Large intestine (tissue), 3 donors: Measurements from ENCODE around the gene ALOXE3. TPM values are rescaled to one million over a fixed set of nuclear protein-coding genes. Genes with fewer than 3 reads are reported as not detected.

Experiments used
- DNase-seq, 2 donors: peaks; one replicate each; pipeline versions ENCODE4 v3.0.0 to v3.0.0-alpha.2; 2013
- H3K27ac ChIP-seq: one replicate; pipeline ENCODE4 v1.5.1; 2013; ENCODE audit warnings: low read length
- H3K27me3 ChIP-seq: 2 replicates; pipeline ENCODE4 v1.6.1; 2013; ENCODE audit warnings: low read length; ENCODE audit not compliant: control insufficient read depth, insufficient read depth
- H3K36me3 ChIP-seq: 2 replicates; pipeline ENCODE4 v1.6.1; 2013; ENCODE audit warnings: low read length; ENCODE audit not compliant: control insufficient read depth, insufficient read depth
- H3K4me1 ChIP-seq: one replicate; pipeline ENCODE4 v1.6.1; 2013; ENCODE audit warnings: low read length; ENCODE audit not compliant: control insufficient read depth, insufficient read depth
- H3K4me3 ChIP-seq: one replicate; pipeline ENCODE4 v1.5.1; 2013; ENCODE audit warnings: low read length
- H3K9me3 ChIP-seq: one replicate; pipeline ENCODE4 v1.6.1; 2013; ENCODE audit warnings: mild to moderate bottlenecking, low read depth, low read length, moderate library complexity; ENCODE audit not compliant: control insufficient read depth
- WGBS: methylation state at CpG from one replicate; pipeline ENCODE4 v1.1.5; 2013; ENCODE audit warnings: low lambda C conversion rate; ENCODE audit not compliant: insufficient coverage; 5-methylcytosine and 5-hydroxymethylcytosine counted together
- polyA plus RNA-seq: library from polyadenylated mRNA; unstranded; fragments of 120-200 nt; gene quantifications from one replicate; pipeline ENCODE4 v1.2.1, GENCODE V29; 2013

The ALOXE3 gene
- polyA plus RNA-seq, 1 donor, result 0.01 TPM

DNA sequence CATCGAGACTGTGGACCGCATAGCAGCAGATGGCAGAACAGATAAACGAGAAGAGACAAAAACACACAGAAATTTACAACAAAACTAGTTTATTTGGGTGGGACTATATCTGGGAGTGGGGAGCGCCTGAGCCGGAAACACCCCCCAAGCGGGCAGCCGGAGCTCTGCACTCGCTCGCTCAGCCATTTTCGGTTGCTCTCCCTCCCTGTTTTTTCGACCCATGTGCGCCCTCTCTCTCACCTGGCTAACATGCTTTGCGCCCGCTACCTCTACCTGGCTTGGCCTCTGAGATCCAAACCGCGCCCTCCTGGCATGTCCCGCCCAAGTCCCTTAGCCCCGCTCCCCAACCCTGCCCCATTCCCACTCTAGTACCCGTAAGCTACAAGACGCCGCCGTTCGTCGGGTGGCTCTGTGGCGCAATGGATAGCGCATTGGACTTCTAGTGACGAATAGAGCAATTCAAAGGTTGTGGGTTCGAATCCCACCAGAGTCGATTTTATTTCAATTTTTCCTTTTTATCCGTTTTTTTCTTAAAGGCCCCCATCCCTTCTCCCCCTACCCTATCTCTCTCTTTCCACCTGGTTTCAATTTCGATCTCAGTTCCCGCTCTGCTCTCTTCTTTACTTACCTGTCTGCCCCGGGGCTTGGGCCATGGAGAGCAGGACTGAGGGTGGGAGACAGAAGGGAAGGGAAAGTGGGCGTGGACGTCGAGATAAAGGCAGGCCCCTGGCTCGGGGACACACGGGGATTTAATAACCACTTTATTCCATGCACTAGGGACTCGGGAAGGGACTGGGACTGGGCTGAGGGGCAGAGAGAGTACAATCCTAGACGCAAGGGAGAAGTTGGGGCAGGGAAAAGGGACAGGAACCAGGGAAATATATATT lies 2.4 kb upstream of the ALOXE3 start:
- peak overlapping the region; percentile 52 for H3K4me3 ChIP-seq
- H3K9me3 ChIP-seq, result peaks cover 4% of the 10 kb centered on the region
- peak overlapping the region; percentile 29 for H3K27ac ChIP-seq
- 3% methylated on average over 6 of the region's 40 CpGs for WGBS
- peaks cover 70% of the 10 kb centered on the region for H3K4me1 ChIP-seq
- DNase-seq, result peak in 1 of 2 donors; percentile 68
- peaks cover 65% of the 10 kb centered on the region for H3K27me3 ChIP-seq
- no peaks in the 10 kb centered on the region for H3K36me3 ChIP-seq

DNA sequence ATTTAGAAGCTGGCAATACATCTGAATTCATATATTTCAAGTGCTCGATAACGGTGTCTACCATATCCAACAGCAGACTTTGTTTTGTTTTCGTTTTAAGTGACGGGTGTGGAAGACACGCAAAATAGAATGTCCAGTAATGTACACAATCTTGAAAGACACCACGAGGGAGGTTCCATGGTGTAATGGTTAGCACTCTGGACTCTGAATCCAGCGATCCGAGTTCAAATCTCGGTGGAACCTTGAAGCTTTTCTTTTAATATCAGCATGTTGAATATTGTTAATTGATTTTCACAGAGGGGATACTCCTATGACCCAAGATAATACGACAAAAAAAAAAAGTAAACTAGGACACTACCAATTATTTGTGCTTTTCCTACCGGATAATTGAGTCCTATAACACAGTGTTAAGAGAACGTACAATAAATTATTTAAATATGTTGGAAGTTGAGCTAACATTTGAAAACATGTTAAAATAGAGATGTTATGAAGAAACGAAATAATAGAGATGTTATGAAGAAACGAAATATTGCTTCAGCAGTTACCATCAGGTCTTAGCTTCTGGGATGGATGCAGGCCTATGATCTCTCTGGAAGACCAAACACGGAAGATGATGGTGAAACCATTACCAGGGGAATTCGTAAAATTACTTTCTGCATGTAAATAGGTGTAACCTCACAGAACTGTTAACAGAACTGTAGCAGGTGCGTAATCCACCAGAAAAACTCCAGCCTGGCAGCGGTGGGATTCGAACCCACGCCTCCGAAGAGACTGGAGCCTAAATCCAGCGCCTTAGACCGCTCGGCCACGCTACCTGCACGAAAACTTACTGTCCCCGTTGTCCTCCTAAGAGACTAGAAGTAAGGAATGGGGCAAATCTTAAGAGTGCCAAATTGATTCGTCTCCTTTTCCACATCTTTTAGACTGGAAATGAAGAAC lies 1.5 kb upstream of the ALOXE3 start:
- H3K27me3 ChIP-seq, result peaks cover 67% of the 10 kb centered on the region

DNA sequence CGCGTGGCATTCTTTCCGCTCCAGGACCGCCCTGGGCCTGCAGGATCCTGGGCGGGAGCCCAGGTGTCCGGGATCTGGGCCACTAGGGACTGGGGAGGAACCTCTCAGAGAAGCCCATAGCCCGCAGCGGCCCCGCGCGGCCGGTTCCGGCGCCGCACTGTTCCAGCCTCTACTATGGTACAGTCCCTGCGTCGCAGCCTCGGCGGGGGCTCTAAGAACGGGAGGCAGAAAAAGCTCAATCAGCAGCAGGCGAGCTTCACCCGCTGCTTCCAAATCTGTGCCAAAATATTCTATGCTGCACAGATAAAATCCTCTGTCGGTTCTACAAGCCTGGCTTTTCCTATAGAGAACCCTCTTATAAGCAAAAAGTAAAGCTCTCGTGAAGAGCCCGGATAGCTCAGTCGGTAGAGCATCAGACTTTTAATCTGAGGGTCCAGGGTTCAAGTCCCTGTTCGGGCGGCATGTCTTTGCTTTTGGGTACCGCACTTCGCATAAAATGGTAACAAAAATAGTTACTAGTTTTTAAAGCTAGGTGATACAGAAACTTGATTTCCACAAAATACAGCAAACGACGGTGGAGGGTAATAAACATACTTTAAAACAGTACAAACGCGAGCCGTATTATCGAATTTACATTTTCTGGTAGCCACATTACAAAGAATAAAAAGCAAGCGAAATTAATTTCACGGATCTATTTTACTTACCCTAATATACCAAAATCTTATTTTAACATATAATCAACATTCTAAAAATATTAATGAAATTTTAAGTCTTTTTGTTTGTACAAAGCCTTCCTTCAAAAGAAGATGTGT lies 661 bp upstream of the ALOXE3 start:
- H3K4me3 ChIP-seq, result peak overlapping the region; percentile 55
- 1% methylated on average over 13 of the region's 38 CpGs for WGBS
- H3K27me3 ChIP-seq, result peaks cover 67% of the 10 kb centered on the region
- H3K4me1 ChIP-seq, result peaks cover 54% of the 10 kb centered on the region
- peak; percentile 71 to 81 for DNase-seq
- no peaks in the 10 kb centered on the region for H3K36me3 ChIP-seq
- peak overlapping the region; percentile 71 for H3K27ac ChIP-seq
- peaks cover 4% of the 10 kb centered on the region for H3K9me3 ChIP-seq

More for the DNA sequence above, 1.5 kb upstream of the ALOXE3 start:
- H3K27ac ChIP-seq, result peak overlapping the region; percentile 71
- 0% methylated on average over 4 of the region's 28 CpGs for WGBS
- DNase-seq, result peak; percentile 85 to 91
- peak overlapping the region; percentile 55 for H3K4me3 ChIP-seq
- H3K4me1 ChIP-seq, result peaks cover 63% of the 10 kb centered on the region
- H3K9me3 ChIP-seq, result peaks cover 4% of the 10 kb centered on the region
- H3K36me3 ChIP-seq, result no peaks in the 10 kb centered on the region

DNA sequence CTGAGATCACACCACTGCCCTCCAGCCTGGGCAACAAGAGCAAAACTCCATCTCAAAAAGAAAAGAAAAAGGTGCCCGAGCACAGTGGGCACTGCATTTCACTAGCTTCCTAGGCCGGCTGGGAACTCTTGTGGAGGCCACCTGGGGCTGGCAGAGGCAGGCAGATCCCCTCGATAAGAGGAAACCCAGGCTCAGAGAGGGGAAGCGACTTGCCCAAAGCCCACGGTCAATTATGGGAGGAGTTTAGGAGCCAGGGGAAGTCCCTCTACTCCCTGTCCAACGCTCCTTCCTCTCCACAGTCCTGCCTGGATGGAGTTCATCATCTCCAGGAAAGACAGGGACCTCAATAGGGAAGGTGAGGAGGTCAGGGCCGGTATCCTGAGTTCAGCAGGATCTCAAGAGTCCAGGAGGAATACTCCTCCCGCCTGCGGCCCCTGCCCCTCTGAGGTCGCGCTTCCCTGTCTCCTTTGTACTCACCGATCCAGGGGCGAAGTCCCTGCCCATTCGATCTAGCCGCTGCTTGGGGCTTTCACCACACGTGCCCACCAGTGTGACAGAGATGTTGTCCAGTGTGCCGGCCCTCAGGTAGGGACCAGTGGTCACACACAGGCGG lies 841 bp downstream of the ALOXE3 start:
- peaks cover 39% of the 10 kb centered on the region for H3K4me1 ChIP-seq
- peaks cover 65% of the 10 kb centered on the region for H3K27me3 ChIP-seq
- DNase-seq, result peak in 1 of 2 donors; percentile 55
- H3K4me3 ChIP-seq, result peak overlapping the region; percentile 55
- H3K27ac ChIP-seq, result peak overlapping the region; percentile 71
- H3K9me3 ChIP-seq, result no peaks in the 10 kb centered on the region
- WGBS, result no CpG with 5 or more reads among the region's 18 CpGs
- no peaks in the 10 kb centered on the region for H3K36me3 ChIP-seq

DNA sequence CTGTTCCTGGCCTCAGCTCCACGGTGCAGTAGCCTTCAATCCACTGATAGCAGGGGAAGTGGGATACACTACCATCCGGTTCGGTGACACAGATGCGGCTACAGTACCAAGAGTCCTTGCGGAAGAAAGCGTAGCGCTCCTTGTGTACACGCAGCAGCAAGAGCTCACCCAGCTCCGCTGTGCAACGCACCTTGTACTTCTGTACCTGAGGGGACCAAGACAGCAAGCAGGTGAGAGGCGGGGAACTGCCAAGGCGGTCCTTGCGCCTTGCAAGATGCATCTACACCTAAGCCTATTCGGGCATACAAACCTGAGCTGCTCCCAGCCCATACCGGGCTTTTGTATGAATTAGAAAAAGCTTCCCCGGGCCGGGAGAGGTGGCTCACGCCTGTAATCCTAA lies 1.5 kb downstream of the ALOXE3 start:
- no CpG with 5 or more reads among the region's 18 CpGs for WGBS
- no peaks in the 10 kb centered on the region for H3K36me3 ChIP-seq
- H3K27me3 ChIP-seq, result peaks cover 65% of the 10 kb centered on the region
- no peaks in the 10 kb centered on the region for H3K9me3 ChIP-seq
- H3K4me1 ChIP-seq, result peaks cover 34% of the 10 kb centered on the region
- peak in 1 of 2 donors; percentile 50 for DNase-seq
- no peak overlapping the region for H3K4me3 ChIP-seq
- no peak overlapping the region for H3K27ac ChIP-seq

DNA sequence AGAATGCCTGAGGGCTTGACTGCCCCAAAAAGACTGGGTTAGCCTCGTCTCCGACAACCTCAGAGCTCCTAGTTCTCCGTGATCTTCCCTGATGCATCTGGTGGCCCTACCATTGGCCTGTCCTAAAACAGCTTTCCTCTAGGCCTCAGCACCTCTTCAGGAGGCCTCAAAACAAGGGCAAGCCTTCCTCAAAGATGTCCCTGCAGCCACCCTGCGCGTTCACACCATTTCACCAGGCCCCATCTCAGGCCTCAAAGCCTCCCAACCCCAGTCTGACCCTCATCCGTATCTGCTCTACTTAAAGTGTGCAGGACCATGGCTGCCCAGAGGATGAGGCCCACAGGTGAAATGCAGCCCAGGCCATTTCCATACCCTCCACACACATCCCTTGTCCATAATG lies 7.4 kb downstream of the ALOXE3 start:
- WGBS, result no CpG with 5 or more reads among the region's 6 CpGs
- no peak overlapping the region for H3K27ac ChIP-seq
- H3K9me3 ChIP-seq, result no peaks in the 10 kb centered on the region
- H3K4me1 ChIP-seq, result peaks cover 9% of the 10 kb centered on the region
- no peak overlapping the region for H3K4me3 ChIP-seq
- no peaks in the 10 kb centered on the region for H3K36me3 ChIP-seq
- no peak for DNase-seq
- H3K27me3 ChIP-seq, result peaks cover 70% of the 10 kb centered on the region

DNA sequence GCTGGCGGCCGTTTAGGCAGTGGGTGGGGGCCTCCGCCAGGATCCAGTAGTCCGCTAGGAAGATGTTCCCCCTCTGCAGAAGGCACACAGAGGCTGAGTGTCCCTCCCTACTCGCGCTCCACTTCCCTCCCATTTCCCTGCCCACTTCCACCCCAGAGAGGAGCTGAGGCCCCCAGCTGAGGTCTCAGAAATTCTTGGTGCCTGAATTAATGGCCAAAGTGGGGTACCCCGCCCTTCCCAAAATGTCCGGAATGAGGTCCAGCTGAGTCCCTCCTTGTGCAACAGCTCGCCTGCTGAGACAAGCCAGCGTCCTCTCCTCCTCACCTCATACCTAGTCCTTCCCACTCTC lies 7.9 kb downstream of the ALOXE3 start:
- Histone ChIP-seq H3K9me3 (no peaks in the 10 kb centered on the region), H3K4me3 (no peak overlapping the region), H3K27ac (no peak overlapping the region), H3K36me3 (no peaks in the 10 kb centered on the region), H3K4me1 (peaks cover 9% of the 10 kb centered on the region), H3K27me3 (peaks cover 65% of the 10 kb centered on the region)
- DNase-seq, result no peak
- no CpG with 5 or more reads among the region's 10 CpGs for WGBS

DNA sequence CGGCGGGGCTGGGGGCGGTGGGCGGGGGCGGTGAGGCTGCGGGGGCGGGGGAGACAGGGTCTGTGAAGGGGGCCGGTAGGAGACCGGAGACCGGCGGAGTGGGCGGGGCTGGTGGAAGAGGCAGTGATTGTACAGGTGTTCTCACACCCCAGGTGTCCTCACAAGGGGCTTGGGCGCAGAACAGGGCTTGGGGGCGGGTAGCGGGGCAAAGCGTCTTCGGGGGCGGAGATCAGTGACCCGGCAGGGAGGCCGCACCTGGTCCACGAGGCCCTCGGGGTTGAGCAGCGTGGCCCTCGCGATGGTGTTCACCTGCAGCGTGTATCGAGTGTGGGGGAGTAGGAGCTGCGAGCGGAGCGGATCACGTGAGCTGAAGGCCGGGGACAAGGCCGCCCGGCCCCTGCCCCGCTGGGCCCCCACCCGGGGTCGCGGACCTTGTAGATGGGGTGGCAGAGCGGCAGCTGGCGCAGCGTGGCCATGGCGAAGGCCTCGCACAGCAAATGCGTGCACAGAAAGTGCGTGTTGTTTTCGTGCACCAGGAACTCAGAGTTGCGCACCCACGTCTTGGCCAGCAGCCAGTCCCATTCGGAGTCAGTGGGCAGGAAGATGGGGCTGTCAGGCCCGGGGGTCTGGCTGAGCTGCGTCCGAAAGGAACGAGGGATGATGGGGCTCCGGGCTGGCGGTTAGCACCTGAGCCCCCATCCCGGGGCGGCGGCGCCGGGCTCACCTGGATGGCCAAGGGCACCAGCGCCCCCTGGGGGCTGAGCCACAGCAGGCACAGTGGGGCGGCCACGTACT lies 8.5 kb downstream of the ALOXE3 start:
- peak; percentile 59 to 63 for DNase-seq
- Histone ChIP-seq H3K27me3 (peaks cover 59% of the 10 kb centered on the region), H3K36me3 (no peaks in the 10 kb centered on the region), H3K4me3 (peak overlapping the region; percentile 49), H3K9me3 (no peaks in the 10 kb centered on the region), H3K4me1 (peaks cover 9% of the 10 kb centered on the region), H3K27ac (no peak overlapping the region)
- no CpG with 5 or more reads among the region's 63 CpGs for WGBS

DNA sequence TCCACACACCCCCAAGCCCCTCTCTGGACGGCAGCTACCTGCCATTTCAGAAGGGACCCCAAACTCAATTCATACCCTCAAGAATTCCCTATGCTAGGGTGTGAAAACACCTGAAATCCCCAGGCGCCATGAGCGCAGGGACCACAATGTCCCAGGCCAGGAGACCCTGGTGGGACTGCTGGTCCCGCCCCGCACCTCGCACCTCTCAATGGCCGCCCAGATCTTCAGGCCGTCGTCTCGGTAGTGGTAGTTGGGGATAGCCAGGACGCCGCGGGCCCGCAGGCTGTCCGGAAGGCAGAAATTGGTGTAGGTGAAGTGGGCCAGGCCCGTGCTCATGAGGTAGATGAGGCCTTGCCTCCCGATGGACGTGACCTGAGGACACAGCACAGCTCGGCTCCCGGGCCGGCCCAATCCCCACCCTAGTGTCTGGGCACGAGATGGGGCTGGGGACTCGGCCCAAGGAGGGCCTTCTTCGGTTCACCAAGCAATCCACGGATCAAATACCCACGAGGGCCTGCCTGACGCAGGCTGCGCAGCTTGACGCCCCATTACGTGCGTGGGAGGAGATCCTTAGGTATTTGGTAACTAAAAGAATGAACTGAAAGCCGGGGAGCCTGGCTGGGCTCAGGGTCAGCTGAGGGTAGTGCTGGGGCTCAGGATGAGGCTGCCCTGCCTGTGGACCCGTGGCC lies 9.2 kb downstream of the ALOXE3 start:
- H3K4me3 ChIP-seq, result no peak overlapping the region

More for the DNA sequence above, 9.2 kb downstream of the ALOXE3 start:
- peaks cover 55% of the 10 kb centered on the region for H3K27me3 ChIP-seq
- no peaks in the 10 kb centered on the region for H3K9me3 ChIP-seq
- H3K36me3 ChIP-seq, result no peaks in the 10 kb centered on the region
- no peak overlapping the region for H3K27ac ChIP-seq
- DNase-seq, result no peak
- H3K4me1 ChIP-seq, result peaks cover 9% of the 10 kb centered on the region
- no CpG with 5 or more reads among the region's 33 CpGs for WGBS
